Measurements from ENCODE around the gene KCNK4. TPM values are rescaled to one million over a fixed set of nuclear protein-coding genes. Genes with fewer than 3 reads are reported as not detected.

KCNK4 gene
- not detected in 2 replicates for total RNA-seq

GRCh38 chr11:64291262-64291751 is at the start of gene KCNK4:
Gene KCNK4 (plus strand): TSS chr11:64291302. CDS start chr11:64293019, 1,717 bp downstream.

GRCh38 chr11:64246871-64247728 is 44.0 kb upstream of the KCNK4 start, which contains the start of gene PPP1R14B:
Gene PPP1R14B (minus strand): TSS chr11:64246943. CDS start chr11:64246673, 270 bp downstream.

DNA sequence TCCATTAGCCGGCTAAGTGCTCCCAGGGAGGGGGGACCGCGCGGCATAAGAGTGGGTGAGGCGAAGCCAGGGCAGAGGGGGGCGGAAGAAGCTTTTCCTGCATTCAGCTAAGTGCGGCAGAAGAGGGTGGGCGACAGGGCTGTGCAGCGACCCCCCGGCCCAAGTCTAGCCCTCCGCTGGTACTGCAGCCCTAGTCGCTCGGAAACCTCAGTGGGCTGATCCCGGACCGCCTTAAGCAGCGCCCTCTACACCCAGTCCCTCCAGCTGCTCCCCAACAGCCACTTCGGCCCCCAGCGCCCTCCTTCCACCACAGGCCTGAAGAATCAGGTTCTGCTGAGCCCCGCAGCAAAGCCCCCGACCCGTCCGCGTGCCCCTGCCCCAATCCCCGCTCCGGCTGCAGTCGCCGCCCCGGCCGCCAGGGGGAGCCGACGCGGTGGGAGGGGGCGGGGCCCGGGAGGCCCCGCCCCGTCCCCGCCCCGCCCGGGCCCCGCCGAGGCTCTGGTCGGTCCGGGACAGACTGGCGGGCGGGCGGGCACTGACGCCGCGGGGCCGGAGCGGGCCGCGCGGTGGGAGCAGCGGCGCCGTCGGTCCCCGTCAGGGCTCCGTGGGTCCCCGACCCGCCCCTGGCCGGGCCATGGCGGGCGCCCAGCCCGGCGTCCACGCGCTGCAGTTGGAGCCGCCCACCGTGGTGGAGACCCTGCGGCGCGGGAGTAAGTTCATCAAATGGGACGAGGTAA is 39.9 kb upstream of the KCNK4 start, which contains the start of gene PLCB3:
Gene PLCB3 (plus strand): TSS at position 515 of the 737 bp plus-strand sequence. CDS start 120 bp downstream, at position 635.

GRCh38 chr11:64284048-64284961 is 6.8 kb upstream of the KCNK4 start, which contains the start of gene BAD:
Gene BAD (minus strand): TSS chr11:64284665. CDS start chr11:64284368, 297 bp downstream.

GRCh38 chr11:64284962-64285884 is 5.9 kb upstream of the KCNK4 start, which contains the start of gene GPR137:
Gene GPR137 (plus strand): TSS chr11:64285848. CDS start chr11:64286525, 677 bp downstream.

GRCh38 chr11:64299847-64300648 is 8.9 kb downstream of the KCNK4 start, which contains the start of gene CATSPERZ:
Gene CATSPERZ (plus strand): TSS chr11:64300358. CDS start chr11:64300411, 53 bp downstream.

GRCh38 chr11:64305075-64305690 is 14.1 kb downstream of the KCNK4 start, which contains the start of gene ESRRA:
Gene ESRRA (plus strand): TSS chr11:64305524. CDS start chr11:64307180, 1,656 bp downstream.

DNA sequence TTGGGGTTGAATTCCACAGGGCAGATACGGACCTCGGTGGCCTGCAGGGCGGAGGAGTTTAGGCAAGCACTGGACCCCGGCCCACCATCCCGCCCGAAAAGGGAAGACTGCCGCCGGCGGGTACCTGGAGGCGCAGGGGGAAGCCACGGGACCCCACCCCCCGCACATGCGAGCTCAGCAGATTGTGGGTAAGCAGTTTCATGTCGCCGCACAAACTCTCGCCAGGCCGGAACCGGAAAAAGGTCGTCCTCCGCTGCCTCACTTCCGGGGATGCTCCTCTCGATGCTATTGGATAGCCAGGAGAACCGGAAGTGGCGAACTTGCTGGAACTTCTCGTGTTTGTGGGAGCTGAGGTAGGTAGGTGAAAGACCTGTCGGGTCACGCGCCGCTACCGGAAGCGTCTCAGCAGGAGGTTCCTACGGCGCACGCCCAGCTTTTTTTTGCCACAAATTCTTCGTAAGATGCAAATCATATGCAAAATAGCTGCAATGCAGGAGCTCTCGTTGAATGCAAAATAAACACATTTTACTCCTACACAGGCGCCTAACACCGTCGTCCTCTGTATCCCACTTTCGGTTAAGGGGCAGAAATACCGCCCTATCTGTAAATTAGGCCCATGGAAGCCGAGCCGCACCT is 26.3 kb downstream of the KCNK4 start, which contains the start of gene TRMT112:
Gene TRMT112 (minus strand): TSS at position 235 of the 636 bp plus-strand sequence. CDS start 33 bp downstream, at position 202.

GRCh38 chr11:64317961-64318765 is 27.1 kb downstream of the KCNK4 start, which contains the start of gene PRDX5:
Gene PRDX5 (plus strand): TSS chr11:64318121. CDS start chr11:64318216, 95 bp downstream.

GRCh38 chr11:64339754-64340408 is 48.8 kb downstream of the KCNK4 start, which contains the start of gene CCDC88B:
Gene CCDC88B (plus strand): TSS chr11:64340204. CDS start chr11:64340267, 63 bp downstream.

Other genes starting within 250 kb of the KCNK4 start
- gene MACROD1, start 125.2 kb upstream of the KCNK4 start, total RNA-seq = 10.5 and 17.9 TPM in 2 replicates
- gene STIP1, start 105.1 kb upstream of the KCNK4 start, total RNA-seq = 223 and 239 TPM in 2 replicates
- gene FERMT3, start 84.6 kb upstream of the KCNK4 start, total RNA-seq = 59.4 and 69.7 TPM in 2 replicates
- 30.1 and 30.4 TPM in 2 replicates for gene TRPT1, start 65.1 kb upstream of the KCNK4 start, total RNA-seq
- gene NUDT22, start 65.0 kb upstream of the KCNK4 start, total RNA-seq = 58.7 and 61.6 TPM in 2 replicates
- 6.5 and 9.0 TPM in 2 replicates for gene DNAJC4, start 60.8 kb upstream of the KCNK4 start, total RNA-seq
- 31.6 and 40.1 TPM in 2 replicates for gene VEGFB, start 56.7 kb upstream of the KCNK4 start, total RNA-seq
- 65.9 and 69.2 TPM in 2 replicates for gene FKBP2, start 50.2 kb upstream of the KCNK4 start, total RNA-seq
- gene PPP1R14B, start 44.4 kb upstream of the KCNK4 start, total RNA-seq = 432 and 445 TPM in 2 replicates
- gene PLCB3, start 39.8 kb upstream of the KCNK4 start, total RNA-seq = 61.3 and 67.5 TPM in 2 replicates
- 95.7 and 96.5 TPM in 2 replicates for gene BAD, start 6.6 kb upstream of the KCNK4 start, total RNA-seq
- gene GPR137, start 5.5 kb upstream of the KCNK4 start, total RNA-seq = 22.8 and 27.8 TPM in 2 replicates
- 0.15 TPM in 1 of 2 replicates, not detected in the other for gene CATSPERZ, start 9.1 kb downstream of the KCNK4 start, total RNA-seq
- gene ESRRA, start 14.2 kb downstream of the KCNK4 start, total RNA-seq = 32.8 and 35.2 TPM in 2 replicates
- 410 and 421 TPM in 2 replicates for gene TRMT112, start 26.3 kb downstream of the KCNK4 start, total RNA-seq
- gene PRDX5, start 26.8 kb downstream of the KCNK4 start, total RNA-seq = 302 and 324 TPM in 2 replicates
- 2.9 and 3.5 TPM in 2 replicates for gene CCDC88B, start 48.9 kb downstream of the KCNK4 start, total RNA-seq
- 67.4 and 68.5 TPM in 2 replicates for gene RPS6KA4, start 67.9 kb downstream of the KCNK4 start, total RNA-seq

Measured in mammary microvascular endothelial cell (primary cell).